GM12878 (cell line): ENCODE results near the gene AP3B1.
"Not testable (repeated sequence)": the region's sequence is repeated elsewhere in the genome, so short reads cannot be mapped to it uniquely, and the experiment has no call there.

Source experiments
- CBX5 ChIP-seq: sonication (generic); IDR thresholded peaks from 2 replicates; pipeline ENCODE4 v1.6.1; 2016; ENCODE audit warnings: low read depth, moderate library complexity, mild to moderate bottlenecking, inconsistent platforms
- CHD4 ChIP-seq: fragments of 200-600 bp; sonication (generic); IDR thresholded peaks from 2 replicates; pipeline ENCODE4 v1.6.1; 2016; ENCODE audit warnings: mild to moderate bottlenecking
- PAX5 ChIP-seq: IDR thresholded peaks from 2 replicates; pipeline ENCODE4 v1.6.1; 2011; ENCODE audit warnings: low read depth, low read length, borderline replicate concordance
- POLR2A ChIP-seq: IDR thresholded peaks from 2 replicates; pipeline ENCODE4 v1.6.1; 2011; ENCODE audit warnings: low read depth, mild to moderate bottlenecking, low read length
- YY1 ChIP-seq: IDR thresholded peaks from 2 replicates; pipeline ENCODE4 v1.6.1; 2011; ENCODE audit warnings: low read depth, mild to moderate bottlenecking, low read length
- TF ChIP-seq, protein P1 (sequence below): IDR thresholded peaks from 2 replicates; pipeline ENCODE4 v1.6.1; 2011; ENCODE audit warnings: mild to moderate bottlenecking, low read depth, low read length, moderate library complexity; ENCODE audit not compliant: insufficient replicate concordance
- TF ChIP-seq, protein P2 (sequence below), 3 experiments: IDR thresholded peaks in 2 of 3; conservative IDR thresholded peaks in 1 of 3; 2 replicates each; pipeline ENCODE4 v1.5.1; 2011; ENCODE audit warnings: low read depth in 3 of 3, low read length in 3 of 3, mild to moderate bottlenecking in 3 of 3, control low read depth in 2 of 3, moderate library complexity in 2 of 3, inconsistent platforms in 1 of 3, mixed read lengths in 1 of 3; ENCODE audit not compliant: control insufficient read depth in 2 of 3, insufficient read depth in 1 of 3; ENCODE audit errors: extremely low read depth in 1 of 3

DNA sequence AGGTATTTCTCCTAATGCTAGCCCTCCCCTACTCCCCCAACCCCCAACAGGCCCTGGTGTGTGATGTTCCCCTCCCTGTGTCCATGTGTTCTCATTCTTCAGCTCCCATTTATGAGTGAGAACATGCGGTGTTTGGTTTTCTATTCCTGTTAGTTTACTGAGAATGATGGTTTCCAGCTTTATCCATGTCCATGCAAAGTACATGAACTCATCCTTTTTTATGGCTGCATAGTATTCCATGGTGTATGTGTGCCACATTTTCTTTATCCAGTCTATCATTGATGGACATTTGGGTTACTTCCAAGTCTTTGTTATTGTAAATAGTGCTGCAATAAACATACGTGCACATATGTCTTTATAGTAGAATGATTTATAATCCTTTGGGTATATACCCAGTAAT lies 247.7 kb downstream of the AP3B1 start:
- TF ChIP-seq POLR2A, CHD4, PAX5, CBX5, YY1: not testable (repeated sequence)
- TF ChIP-seq, protein P1, sequence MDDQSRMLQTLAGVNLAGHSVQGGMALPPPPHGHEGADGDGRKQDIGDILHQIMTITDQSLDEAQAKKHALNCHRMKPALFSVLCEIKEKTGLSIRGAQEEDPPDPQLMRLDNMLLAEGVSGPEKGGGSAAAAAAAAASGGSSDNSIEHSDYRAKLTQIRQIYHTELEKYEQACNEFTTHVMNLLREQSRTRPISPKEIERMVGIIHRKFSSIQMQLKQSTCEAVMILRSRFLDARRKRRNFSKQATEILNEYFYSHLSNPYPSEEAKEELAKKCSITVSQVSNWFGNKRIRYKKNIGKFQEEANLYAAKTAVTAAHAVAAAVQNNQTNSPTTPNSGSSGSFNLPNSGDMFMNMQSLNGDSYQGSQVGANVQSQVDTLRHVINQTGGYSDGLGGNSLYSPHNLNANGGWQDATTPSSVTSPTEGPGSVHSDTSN, result not testable (repeated sequence)
- TF ChIP-seq, protein P2, sequence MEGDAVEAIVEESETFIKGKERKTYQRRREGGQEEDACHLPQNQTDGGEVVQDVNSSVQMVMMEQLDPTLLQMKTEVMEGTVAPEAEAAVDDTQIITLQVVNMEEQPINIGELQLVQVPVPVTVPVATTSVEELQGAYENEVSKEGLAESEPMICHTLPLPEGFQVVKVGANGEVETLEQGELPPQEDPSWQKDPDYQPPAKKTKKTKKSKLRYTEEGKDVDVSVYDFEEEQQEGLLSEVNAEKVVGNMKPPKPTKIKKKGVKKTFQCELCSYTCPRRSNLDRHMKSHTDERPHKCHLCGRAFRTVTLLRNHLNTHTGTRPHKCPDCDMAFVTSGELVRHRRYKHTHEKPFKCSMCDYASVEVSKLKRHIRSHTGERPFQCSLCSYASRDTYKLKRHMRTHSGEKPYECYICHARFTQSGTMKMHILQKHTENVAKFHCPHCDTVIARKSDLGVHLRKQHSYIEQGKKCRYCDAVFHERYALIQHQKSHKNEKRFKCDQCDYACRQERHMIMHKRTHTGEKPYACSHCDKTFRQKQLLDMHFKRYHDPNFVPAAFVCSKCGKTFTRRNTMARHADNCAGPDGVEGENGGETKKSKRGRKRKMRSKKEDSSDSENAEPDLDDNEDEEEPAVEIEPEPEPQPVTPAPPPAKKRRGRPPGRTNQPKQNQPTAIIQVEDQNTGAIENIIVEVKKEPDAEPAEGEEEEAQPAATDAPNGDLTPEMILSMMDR (IDR thresholded peaks at IDR 0.05 in 2 of 3, conservative IDR thresholded peaks at IDR 0.05 in 1 of 3; ENCODE audit: control insufficient read depth in 2 of 3, extremely low read depth in 1 of 3, insufficient read depth in 1 of 3, low read depth in 3 of 3, low read length in 3 of 3), result not testable (repeated sequence)
